HEK293T (cell line): Measurements from ENCODE around the gene STXBP4.

Experiments
- CTCF ChIA-PET: fragments of 350-600 bp; formaldehyde crosslinking; extraction: SDS; loops from one replicate; lab custom pipeline; 2021; ENCODE audit warnings: antibody characterized with exemption, inconsistent platforms; lab: Yijun Ruan, JAX
- POLR2A ChIA-PET: fragments of 350-600 bp; formaldehyde crosslinking; extraction: SDS; loops from one replicate; lab custom pipeline; 2020; ENCODE audit warnings: antibody characterized with exemption, inconsistent platforms; lab: Yijun Ruan, JAX
- DNase-seq: peaks from one replicate; pipeline ENCODE4 v3.0.0; 2012; ENCODE audit warnings: mixed read lengths; ENCODE audit errors: extremely low spot score
- ARNT ChIP-seq: fragments of 450-650 bp; IDR thresholded peaks from 2 replicates; pipeline ENCODE4 v1.6.1; 2017; ENCODE audit warnings: mild to moderate bottlenecking
- BHLHE40 ChIP-seq: fragments of 450-650 bp; IDR thresholded peaks from 2 replicates; pipeline ENCODE4 v1.6.1; 2016; ENCODE audit warnings: mild to moderate bottlenecking, moderate library complexity, borderline replicate concordance
- CTBP1 ChIP-seq: fragments of 450-650 bp; IDR thresholded peaks from 2 replicates; pipeline ENCODE4 v1.6.1; 2016; ENCODE audit warnings: borderline replicate concordance
- ELF4 ChIP-seq: fragments of 450-650 bp; IDR thresholded peaks from 2 replicates; pipeline ENCODE4 v1.6.1; 2017; ENCODE audit warnings: antibody characterized with exemption
- FOXA1 ChIP-seq: fragments of 450-650 bp; IDR thresholded peaks from 2 replicates; pipeline ENCODE4 v1.6.1; 2016; ENCODE audit warnings: mild to moderate bottlenecking
- FOXK2 ChIP-seq: fragments of 450-650 bp; IDR thresholded peaks from 2 replicates; pipeline ENCODE4 v1.6.1; 2016; ENCODE audit warnings: mild to moderate bottlenecking
- FOXM1 ChIP-seq: fragments of 450-650 bp; IDR thresholded peaks from 2 replicates; pipeline ENCODE4 v1.6.1; 2017; ENCODE audit warnings: mild to moderate bottlenecking, borderline replicate concordance
- HDGF ChIP-seq: fragments of 450-650 bp; IDR thresholded peaks from 2 replicates; pipeline ENCODE4 v1.6.1; 2017; ENCODE audit warnings: antibody characterized with exemption, borderline replicate concordance
- L3MBTL2 ChIP-seq: fragments of 450-650 bp; conservative IDR thresholded peaks from 2 replicates; pipeline ENCODE4 v1.6.1; 2016; ENCODE audit warnings: mild to moderate bottlenecking
- LEF1 ChIP-seq: fragments of 450-650 bp; IDR thresholded peaks from 2 replicates; pipeline ENCODE4 v1.6.1; 2017; ENCODE audit warnings: mild to moderate bottlenecking, borderline replicate concordance
- NFRKB ChIP-seq: fragments of 450-650 bp; IDR thresholded peaks from 2 replicates; pipeline ENCODE4 v1.6.1; 2016; ENCODE audit warnings: mild to moderate bottlenecking, moderate library complexity
- SP1 ChIP-seq: fragments of 450-650 bp; IDR thresholded peaks from 2 replicates; pipeline ENCODE4 v1.6.1; 2017
- SUZ12 ChIP-seq: fragments of 450-650 bp; IDR thresholded peaks from 2 replicates; pipeline ENCODE4 v1.6.1; 2016; ENCODE audit warnings: mild to moderate bottlenecking
- TARDBP ChIP-seq: fragments of 450-650 bp; IDR thresholded peaks from 2 replicates; pipeline ENCODE4 v1.6.1; 2016
- ZNF384 ChIP-seq: fragments of 450-650 bp; IDR thresholded peaks from 2 replicates; pipeline ENCODE4 v1.6.1; 2016
- TF ChIP-seq, protein P1 (sequence below): fragments of 450-650 bp; IDR thresholded peaks from 2 replicates; pipeline ENCODE4 v1.6.1; 2016

The STXBP4 gene

DNA sequence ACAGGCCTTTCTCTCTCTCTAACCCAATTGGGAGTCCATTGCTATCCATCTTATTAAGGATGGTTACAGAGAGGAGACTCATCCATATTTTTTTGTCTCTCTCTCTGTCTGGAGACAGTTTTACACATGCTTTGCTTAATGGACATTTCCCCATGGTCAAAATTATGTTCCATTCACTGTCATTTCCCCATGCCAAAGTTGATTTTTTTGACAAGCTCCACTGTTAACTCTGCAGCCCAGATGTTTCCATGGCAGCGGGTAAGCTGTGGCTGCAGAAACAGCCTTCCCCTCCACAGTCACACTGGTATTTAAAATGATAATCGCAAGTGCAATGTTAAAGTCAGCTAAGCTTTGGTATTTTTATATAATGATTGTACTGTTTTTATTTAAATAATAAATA is 232.3 kb downstream of the STXBP4 start:
- TF ChIP-seq ZNF384 (no peak), SP1 (no peak), ELF4 (no peak)
- ChIA-PET POLR2A (no interaction called here), CTCF (no interaction called here)
- DNase-seq = no peak

- POLR2A ChIA-PET = no interaction called here
- no peak for DNase-seq
- TF ChIP-seq FOXA1 (no peak), L3MBTL2 (no peak), ZNF384 (no peak), ELF4 (no peak), NFRKB (no peak), SUZ12 (no peak), FOXM1 (no peak), LEF1 (no peak), HDGF (no peak), FOXK2 (no peak), CTBP1 (no peak), ARNT (no peak), SP1 (no peak), BHLHE40 (no peak), TARDBP (no peak)
- TF ChIP-seq, protein P1, sequence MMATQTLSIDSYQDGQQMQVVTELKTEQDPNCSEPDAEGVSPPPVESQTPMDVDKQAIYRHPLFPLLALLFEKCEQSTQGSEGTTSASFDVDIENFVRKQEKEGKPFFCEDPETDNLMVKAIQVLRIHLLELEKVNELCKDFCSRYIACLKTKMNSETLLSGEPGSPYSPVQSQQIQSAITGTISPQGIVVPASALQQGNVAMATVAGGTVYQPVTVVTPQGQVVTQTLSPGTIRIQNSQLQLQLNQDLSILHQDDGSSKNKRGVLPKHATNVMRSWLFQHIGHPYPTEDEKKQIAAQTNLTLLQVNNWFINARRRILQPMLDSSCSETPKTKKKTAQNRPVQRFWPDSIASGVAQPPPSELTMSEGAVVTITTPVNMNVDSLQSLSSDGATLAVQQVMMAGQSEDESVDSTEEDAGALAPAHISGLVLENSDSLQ = no peak
- CTCF ChIA-PET = no interaction called here
Measured at GRCh38 chr17:55201308-55201932, 232.9 kb downstream of the STXBP4 start.

GRCh38 chr17:55202896-55203295 is 234.3 kb downstream of the STXBP4 start:
- no peak for TF ChIP-seq HDGF
- no peak for TF ChIP-seq FOXK2
- no peak for TF ChIP-seq ZNF384
- CTCF ChIA-PET = no interaction called here
- DNase-seq = no peak
- POLR2A ChIA-PET = no interaction called here

DNA sequence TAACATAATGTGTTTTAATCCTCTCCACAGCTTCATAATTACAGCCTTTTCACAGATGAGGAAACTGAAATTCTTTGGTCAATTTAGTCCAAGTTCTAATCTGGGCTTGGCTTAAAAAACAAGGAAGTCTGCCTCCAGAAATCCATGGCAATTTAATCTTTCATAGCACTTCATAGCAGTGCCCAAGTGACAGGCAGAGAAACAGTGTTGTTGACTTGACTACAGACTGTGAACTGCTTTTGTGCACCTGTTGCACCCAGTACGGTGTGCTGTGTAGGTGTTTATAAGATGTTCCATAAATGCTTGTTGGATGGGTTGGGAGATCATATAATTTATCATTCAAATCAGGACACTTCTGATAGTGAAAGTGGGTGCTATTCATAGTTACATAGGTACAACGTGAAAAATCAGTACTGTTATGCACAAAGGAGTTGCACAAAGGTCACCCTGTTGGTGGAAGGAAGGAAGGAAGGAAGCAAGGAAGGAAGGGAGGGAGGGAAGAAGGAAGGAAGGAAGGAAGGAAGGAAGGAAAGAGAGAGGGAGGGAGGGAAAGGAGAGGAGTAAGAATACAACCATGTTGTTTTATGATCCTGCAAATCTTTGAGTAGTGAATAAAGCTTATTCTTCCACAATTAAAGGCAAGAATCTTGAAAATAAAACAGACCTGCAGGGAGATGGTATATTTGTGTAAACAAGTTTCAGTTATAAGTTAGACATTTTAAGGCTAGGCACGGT is 239.7 kb downstream of the STXBP4 start:
- CTCF ChIA-PET = no interaction called here
- DNase-seq = no peak
- POLR2A ChIA-PET = no interaction called here
- no peak for TF ChIP-seq ARNT
- no peak for TF ChIP-seq SP1
- no peak for TF ChIP-seq SUZ12
- TF ChIP-seq BHLHE40 = no peak
- TF ChIP-seq, protein P1 = no peak
- no peak for TF ChIP-seq L3MBTL2
- no peak for TF ChIP-seq FOXK2
- TF ChIP-seq ELF4 = no peak
- no peak for TF ChIP-seq HDGF
- TF ChIP-seq LEF1 = no peak
- no peak for TF ChIP-seq FOXA1
- TF ChIP-seq FOXM1 = no peak
- TF ChIP-seq ZNF384 = no peak
- TF ChIP-seq TARDBP = no peak
- TF ChIP-seq CTBP1 = no peak
- no peak for TF ChIP-seq NFRKB

GRCh38 chr17:55210292-55210691 is 241.7 kb downstream of the STXBP4 start:
- ChIA-PET CTCF (no interaction called here), POLR2A (no interaction called here)
- no peak for DNase-seq
- TF ChIP-seq, protein P1 = no peak
- no peak for TF ChIP-seq FOXK2
- TF ChIP-seq HDGF = no peak
- TF ChIP-seq TARDBP = no peak
- TF ChIP-seq ZNF384 = no peak
- TF ChIP-seq NFRKB = no peak
- TF ChIP-seq FOXA1 = no peak
- TF ChIP-seq SUZ12 = no peak
- TF ChIP-seq L3MBTL2 = no peak
- TF ChIP-seq LEF1 = no peak
- no peak for TF ChIP-seq ARNT
- no peak for TF ChIP-seq BHLHE40
- no peak for TF ChIP-seq SP1
- TF ChIP-seq CTBP1 = no peak
- no peak for TF ChIP-seq FOXM1
- no peak for TF ChIP-seq ELF4

DNA sequence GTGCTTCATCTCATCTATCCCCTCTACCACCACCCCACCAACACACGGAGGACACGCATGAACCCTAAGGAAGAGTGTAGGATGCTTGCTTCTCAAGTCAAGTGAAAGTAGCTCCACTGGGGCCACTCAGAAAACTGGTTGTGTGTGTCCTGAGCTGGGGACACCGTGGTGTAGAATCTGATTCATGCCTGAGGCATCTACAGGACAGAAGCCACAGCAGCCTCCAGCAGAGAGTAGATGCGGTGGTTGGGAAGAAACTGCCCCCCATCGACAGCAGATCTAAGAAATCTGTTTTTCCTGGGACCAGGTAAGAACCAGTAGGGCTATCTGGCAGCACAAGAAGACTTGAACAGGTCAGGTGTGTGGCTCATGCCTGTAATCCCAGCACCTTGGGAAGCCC is 244.3 kb downstream of the STXBP4 start:
- DNase-seq = no peak
- CTCF ChIA-PET = interaction anchor here (0.6 to 0.9 kb wide), 2 partner anchors 26 to 1416 kb away, joined by 3 to 4 read pairs; no protein-coding TSS in a partner anchor
- TF ChIP-seq LEF1 (no peak), ZNF384 (no peak), SUZ12 (no peak), BHLHE40 (no peak), HDGF (no peak), FOXM1 (no peak), L3MBTL2 (no peak), CTBP1 (no peak), FOXK2 (no peak), TARDBP (no peak), NFRKB (no peak), ARNT (no peak), FOXA1 (no peak), ELF4 (no peak), SP1 (no peak)
- TF ChIP-seq, protein P1 = no peak
- POLR2A ChIA-PET = no interaction called here
